GM19025 (cell line): Measurements from ENCODE around the gene TRMT112.

Experiments used
- ATAC-seq: cut with Tn5 transposase; IDR thresholded peaks from one replicate; pipeline ENCODE4 v1.9.1; 2021; ENCODE audit warnings: mild to moderate bottlenecking, low read depth, moderate library complexity; ENCODE audit not compliant: unreplicated experiment

TRMT112 gene

GRCh38 chr11:64296830-64297698 lies 20.3 kb downstream of the TRMT112 start:
- ATAC-seq, result no peak

- ATAC-seq, result no peak
Measured at GRCh38 chr11:64296236-64296635, 21.1 kb downstream of the TRMT112 start.

GRCh38 chr11:64295760-64296159 lies 21.6 kb downstream of the TRMT112 start:
- ATAC-seq, result no peak

GRCh38 chr11:64294774-64295173 lies 22.6 kb downstream of the TRMT112 start:
- ATAC-seq, result no peak

- no peak for ATAC-seq
Measured at GRCh38 chr11:64292460-64293254, 24.7 kb downstream of the TRMT112 start.

GRCh38 chr11:64291752-64292459 lies 25.5 kb downstream of the TRMT112 start:
- ATAC-seq, result no peak

GRCh38 chr11:64291262-64291751 lies 26.1 kb downstream of the TRMT112 start, which contains the start of gene KCNK4:
Gene KCNK4, plus strand, starts transcription at chr11:64291302. Its CDS starts 1,717 bp downstream, at chr11:64293019.
- no peak for ATAC-seq

- ATAC-seq, result no peak
Measured at GRCh38 chr11:64290352-64291261, 26.8 kb downstream of the TRMT112 start.

GRCh38 chr11:64289002-64289564 lies 28.3 kb downstream of the TRMT112 start:
- ATAC-seq, result no peak

- ATAC-seq, result no peak
Measured at GRCh38 chr11:64288353-64288750, 29.0 kb downstream of the TRMT112 start.

- no peak for ATAC-seq
Measured at GRCh38 chr11:64287676-64288352, 29.5 kb downstream of the TRMT112 start.

GRCh38 chr11:64286801-64287159 lies 30.6 kb downstream of the TRMT112 start:
- ATAC-seq, result no peak

GRCh38 chr11:64285885-64286800 lies 31.2 kb downstream of the TRMT112 start:
- no peak for ATAC-seq

- ATAC-seq, result peak; percentile 50
Measured at GRCh38 chr11:64284962-64285884, 32.1 kb downstream of the TRMT112 start, which contains the start of gene GPR137. Gene GPR137, plus strand, starts transcription at chr11:64285848. Its CDS starts 677 bp downstream, at chr11:64286525.

- ATAC-seq, result peak; percentile 72
Measured at GRCh38 chr11:64284048-64284961, 33.1 kb downstream of the TRMT112 start, which contains the start of gene BAD. Gene BAD, minus strand, starts transcription at chr11:64284665. Its CDS starts 297 bp downstream, at chr11:64284368.
